Sigmoid colon (tissue), 3 donors: ENCODE data around the gene PAX3.

Experiments
- POLR2A ChIP-seq, 2 donors: fragments of 450-650 bp; IDR thresholded peaks; one replicate each; pipeline ENCODE4 v1.6.1; 2016; ENCODE audit warnings: antibody characterized with exemption in 2 of 2, mild to moderate bottlenecking in 2 of 2, moderate library complexity in 2 of 2
- TF ChIP-seq, protein P1 (sequence below), 4 experiments: fragments of 450-650 bp in 3 of 4; fragments of 200-600 bp in 1 of 4; IDR thresholded peaks; one replicate each; pipeline ENCODE4 v1.5.1; 2016 to 2019; ENCODE audit warnings: antibody characterized with exemption in 4 of 4, mild to moderate bottlenecking in 3 of 4, moderate library complexity in 2 of 4

DNA sequence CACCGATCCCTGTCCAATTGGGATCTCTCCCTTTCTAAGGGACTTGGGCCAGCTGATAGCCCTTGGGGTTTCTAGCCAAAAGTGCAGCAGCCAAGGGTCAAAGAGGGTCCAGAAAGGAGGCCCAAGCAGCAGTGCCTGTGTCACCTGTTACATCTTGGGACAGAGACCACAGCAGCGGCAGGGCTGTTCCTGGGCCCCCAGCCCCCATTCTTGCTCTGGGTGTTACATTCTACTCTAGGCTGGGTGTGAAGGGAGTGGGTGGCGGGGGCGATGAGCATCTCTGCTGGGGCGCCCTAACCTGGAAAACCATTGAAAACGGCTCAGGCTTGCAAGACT is 1.2 kb downstream of the PAX3 start:
- TF ChIP-seq, protein P1, sequence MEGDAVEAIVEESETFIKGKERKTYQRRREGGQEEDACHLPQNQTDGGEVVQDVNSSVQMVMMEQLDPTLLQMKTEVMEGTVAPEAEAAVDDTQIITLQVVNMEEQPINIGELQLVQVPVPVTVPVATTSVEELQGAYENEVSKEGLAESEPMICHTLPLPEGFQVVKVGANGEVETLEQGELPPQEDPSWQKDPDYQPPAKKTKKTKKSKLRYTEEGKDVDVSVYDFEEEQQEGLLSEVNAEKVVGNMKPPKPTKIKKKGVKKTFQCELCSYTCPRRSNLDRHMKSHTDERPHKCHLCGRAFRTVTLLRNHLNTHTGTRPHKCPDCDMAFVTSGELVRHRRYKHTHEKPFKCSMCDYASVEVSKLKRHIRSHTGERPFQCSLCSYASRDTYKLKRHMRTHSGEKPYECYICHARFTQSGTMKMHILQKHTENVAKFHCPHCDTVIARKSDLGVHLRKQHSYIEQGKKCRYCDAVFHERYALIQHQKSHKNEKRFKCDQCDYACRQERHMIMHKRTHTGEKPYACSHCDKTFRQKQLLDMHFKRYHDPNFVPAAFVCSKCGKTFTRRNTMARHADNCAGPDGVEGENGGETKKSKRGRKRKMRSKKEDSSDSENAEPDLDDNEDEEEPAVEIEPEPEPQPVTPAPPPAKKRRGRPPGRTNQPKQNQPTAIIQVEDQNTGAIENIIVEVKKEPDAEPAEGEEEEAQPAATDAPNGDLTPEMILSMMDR (IDR thresholded peaks at IDR 0.05): no peak
- no peak for TF ChIP-seq POLR2A (IDR thresholded peaks at IDR 0.05)
